ENCODE measurements around the gene IL1RAP.

The IL1RAP gene

DNA sequence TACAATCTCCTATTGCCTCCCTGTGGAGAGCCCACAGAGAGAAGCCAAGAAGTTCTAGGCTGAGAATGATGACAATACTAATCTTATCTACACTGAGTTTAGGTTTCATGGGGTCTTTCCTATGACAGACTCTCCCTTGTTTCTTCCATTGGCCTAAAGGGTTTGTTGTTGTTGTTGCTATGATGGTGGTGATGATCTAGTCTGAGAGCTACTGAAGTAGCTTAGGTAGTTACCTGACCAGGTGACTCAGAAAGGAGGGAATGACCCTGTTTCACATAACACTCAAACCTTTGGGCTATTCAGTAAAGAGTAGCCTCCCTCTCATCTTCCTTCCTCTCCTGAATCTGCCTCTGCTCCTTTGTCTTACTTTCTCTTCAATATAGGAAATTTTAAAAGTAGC lies 178.4 kb downstream of the IL1RAP start:
- TF ChIP-seq, protein P1, sequence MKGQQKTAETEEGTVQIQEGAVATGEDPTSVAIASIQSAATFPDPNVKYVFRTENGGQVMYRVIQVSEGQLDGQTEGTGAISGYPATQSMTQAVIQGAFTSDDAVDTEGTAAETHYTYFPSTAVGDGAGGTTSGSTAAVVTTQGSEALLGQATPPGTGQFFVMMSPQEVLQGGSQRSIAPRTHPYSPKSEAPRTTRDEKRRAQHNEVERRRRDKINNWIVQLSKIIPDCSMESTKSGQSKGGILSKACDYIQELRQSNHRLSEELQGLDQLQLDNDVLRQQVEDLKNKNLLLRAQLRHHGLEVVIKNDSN (IDR thresholded peaks at IDR 0.05): peak; percentile 41
- TF ChIP-seq EGR1 (IDR thresholded peaks at IDR 0.05): no peak

DNA sequence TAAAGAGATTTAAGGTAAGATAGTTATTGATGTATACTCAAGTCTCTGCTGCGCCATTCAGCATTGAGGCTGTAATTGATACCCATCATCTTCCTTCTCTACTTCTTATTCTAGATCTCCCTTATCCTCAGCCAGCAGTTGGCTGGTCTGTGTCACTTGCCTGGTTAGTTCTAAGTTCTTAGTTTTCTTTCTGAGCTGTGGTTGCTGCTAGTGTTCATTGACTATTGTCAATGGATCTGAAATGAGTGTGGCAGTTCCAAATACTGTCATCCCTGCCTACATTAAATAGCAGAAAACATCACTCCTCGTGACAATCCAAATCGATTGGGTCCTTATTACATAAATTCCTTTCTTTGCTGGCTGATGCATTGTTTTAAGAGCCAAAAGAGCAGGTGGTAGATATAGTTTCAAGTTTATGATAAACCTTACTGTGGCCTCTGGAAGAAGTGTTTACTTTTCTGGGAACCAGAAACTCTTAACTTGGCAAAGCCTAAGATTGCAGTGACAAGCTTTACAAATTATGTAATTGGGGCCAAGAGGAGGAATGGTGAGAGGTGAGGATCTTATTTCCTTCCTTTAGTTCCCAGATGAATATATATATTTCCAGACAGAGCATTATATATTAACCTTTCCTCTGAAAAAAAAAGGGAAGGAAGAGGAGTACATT lies 180.6 kb downstream of the IL1RAP start:
- no peak for TF ChIP-seq NFIC (IDR thresholded peaks at IDR 0.05)
- TF ChIP-seq FOXM1 (IDR thresholded peaks at IDR 0.05; ENCODE audit: borderline replicate concordance, low read depth): no peak
- TF ChIP-seq YY1 (IDR thresholded peaks at IDR 0.05; ENCODE audit: low read depth): no peak
- TF ChIP-seq TEAD4 (IDR thresholded peaks at IDR 0.05): no peak
- TF ChIP-seq, protein P2, sequence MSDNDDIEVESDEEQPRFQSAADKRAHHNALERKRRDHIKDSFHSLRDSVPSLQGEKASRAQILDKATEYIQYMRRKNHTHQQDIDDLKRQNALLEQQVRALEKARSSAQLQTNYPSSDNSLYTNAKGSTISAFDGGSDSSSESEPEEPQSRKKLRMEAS (IDR thresholded peaks at IDR 0.05): no peak

DNA sequence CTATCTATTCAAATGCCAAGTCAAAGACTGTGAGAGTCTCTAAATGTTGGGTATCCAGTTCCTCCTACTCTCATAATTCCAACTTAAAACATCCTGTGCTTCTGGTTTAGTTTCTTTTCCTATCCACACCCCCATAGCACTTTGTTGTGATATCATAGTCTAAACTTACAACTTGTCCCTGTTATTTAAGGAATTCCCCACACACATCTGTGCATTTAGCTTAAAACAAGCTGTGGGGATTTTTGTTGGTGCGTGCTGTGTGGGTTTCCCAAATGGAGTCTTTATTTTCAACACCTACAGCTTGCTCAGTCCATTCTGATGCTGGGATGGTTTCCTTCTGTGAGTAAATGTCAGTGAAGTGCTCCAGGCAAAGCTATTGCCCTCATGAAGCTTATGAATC lies 181.3 kb downstream of the IL1RAP start:
- no peak for TF ChIP-seq NFIC (IDR thresholded peaks at IDR 0.05)
- TF ChIP-seq TCF12 (IDR thresholded peaks at IDR 0.05; ENCODE audit: low read depth): no peak
- TF ChIP-seq RAD21 (IDR thresholded peaks at IDR 0.05; ENCODE audit: low read depth): no peak
- TF ChIP-seq, protein P1 (IDR thresholded peaks at IDR 0.05): no peak
- TF ChIP-seq FOXM1 (IDR thresholded peaks at IDR 0.05; ENCODE audit: borderline replicate concordance, low read depth): no peak
- no peak for TF ChIP-seq EP300 (IDR thresholded peaks at IDR 0.05; ENCODE audit: borderline replicate concordance)
- no peak for TF ChIP-seq YY1 (IDR thresholded peaks at IDR 0.05; ENCODE audit: low read depth)
- TF ChIP-seq, protein P2 (IDR thresholded peaks at IDR 0.05): no peak
- no peak for TF ChIP-seq TAF1 (IDR thresholded peaks at IDR 0.05; ENCODE audit: low read depth)
- no peak for TF ChIP-seq EGR1 (IDR thresholded peaks at IDR 0.05)
- TF ChIP-seq CEBPB (IDR thresholded peaks at IDR 0.05): no peak
- TF ChIP-seq CREB1 (IDR thresholded peaks at IDR 0.05; ENCODE audit: low read depth): no peak

DNA sequence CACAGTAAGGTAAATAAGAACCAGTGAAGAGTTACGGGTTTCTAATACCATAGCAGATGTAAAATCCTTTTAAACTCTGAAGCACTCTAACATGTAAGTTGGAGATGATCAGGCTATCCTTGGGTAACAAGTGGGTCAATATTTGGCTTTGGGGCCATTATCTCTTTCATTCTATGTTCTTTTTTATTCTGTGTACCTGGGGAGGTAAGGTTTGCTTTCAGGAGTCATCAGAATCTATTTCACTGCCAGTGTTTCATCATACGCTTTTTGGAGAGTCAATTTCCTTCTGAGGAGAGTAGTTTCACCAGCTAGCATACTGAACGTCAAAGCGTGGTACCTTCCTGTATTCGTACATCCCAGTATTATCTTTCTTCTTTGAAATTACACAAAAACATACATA lies 182.1 kb downstream of the IL1RAP start:
- TF ChIP-seq FOXM1 (IDR thresholded peaks at IDR 0.05; ENCODE audit: borderline replicate concordance, low read depth) (no peak), YY1 (IDR thresholded peaks at IDR 0.05; ENCODE audit: low read depth) (no peak), TAF1 (IDR thresholded peaks at IDR 0.05; ENCODE audit: low read depth) (no peak), RAD21 (IDR thresholded peaks at IDR 0.05; ENCODE audit: low read depth) (no peak), EP300 (IDR thresholded peaks at IDR 0.05; ENCODE audit: borderline replicate concordance) (no peak), TEAD4 (IDR thresholded peaks at IDR 0.05) (no peak), CREB1 (IDR thresholded peaks at IDR 0.05; ENCODE audit: low read depth) (no peak), EGR1 (IDR thresholded peaks at IDR 0.05) (no peak), CEBPB (IDR thresholded peaks at IDR 0.05) (no peak), TCF12 (IDR thresholded peaks at IDR 0.05; ENCODE audit: low read depth) (no peak), NFIC (IDR thresholded peaks at IDR 0.05) (no peak), ZBTB7A (IDR thresholded peaks at IDR 0.05; ENCODE audit: low read depth) (no peak)
- TF ChIP-seq, protein P1 (IDR thresholded peaks at IDR 0.05): no peak
- TF ChIP-seq, protein P2 (IDR thresholded peaks at IDR 0.05): no peak
- TF ChIP-seq, protein P3, sequence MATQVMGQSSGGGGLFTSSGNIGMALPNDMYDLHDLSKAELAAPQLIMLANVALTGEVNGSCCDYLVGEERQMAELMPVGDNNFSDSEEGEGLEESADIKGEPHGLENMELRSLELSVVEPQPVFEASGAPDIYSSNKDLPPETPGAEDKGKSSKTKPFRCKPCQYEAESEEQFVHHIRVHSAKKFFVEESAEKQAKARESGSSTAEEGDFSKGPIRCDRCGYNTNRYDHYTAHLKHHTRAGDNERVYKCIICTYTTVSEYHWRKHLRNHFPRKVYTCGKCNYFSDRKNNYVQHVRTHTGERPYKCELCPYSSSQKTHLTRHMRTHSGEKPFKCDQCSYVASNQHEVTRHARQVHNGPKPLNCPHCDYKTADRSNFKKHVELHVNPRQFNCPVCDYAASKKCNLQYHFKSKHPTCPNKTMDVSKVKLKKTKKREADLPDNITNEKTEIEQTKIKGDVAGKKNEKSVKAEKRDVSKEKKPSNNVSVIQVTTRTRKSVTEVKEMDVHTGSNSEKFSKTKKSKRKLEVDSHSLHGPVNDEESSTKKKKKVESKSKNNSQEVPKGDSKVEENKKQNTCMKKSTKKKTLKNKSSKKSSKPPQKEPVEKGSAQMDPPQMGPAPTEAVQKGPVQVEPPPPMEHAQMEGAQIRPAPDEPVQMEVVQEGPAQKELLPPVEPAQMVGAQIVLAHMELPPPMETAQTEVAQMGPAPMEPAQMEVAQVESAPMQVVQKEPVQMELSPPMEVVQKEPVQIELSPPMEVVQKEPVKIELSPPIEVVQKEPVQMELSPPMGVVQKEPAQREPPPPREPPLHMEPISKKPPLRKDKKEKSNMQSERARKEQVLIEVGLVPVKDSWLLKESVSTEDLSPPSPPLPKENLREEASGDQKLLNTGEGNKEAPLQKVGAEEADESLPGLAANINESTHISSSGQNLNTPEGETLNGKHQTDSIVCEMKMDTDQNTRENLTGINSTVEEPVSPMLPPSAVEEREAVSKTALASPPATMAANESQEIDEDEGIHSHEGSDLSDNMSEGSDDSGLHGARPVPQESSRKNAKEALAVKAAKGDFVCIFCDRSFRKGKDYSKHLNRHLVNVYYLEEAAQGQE (IDR thresholded peaks at IDR 0.05; ENCODE audit: low read depth): no peak

DNA sequence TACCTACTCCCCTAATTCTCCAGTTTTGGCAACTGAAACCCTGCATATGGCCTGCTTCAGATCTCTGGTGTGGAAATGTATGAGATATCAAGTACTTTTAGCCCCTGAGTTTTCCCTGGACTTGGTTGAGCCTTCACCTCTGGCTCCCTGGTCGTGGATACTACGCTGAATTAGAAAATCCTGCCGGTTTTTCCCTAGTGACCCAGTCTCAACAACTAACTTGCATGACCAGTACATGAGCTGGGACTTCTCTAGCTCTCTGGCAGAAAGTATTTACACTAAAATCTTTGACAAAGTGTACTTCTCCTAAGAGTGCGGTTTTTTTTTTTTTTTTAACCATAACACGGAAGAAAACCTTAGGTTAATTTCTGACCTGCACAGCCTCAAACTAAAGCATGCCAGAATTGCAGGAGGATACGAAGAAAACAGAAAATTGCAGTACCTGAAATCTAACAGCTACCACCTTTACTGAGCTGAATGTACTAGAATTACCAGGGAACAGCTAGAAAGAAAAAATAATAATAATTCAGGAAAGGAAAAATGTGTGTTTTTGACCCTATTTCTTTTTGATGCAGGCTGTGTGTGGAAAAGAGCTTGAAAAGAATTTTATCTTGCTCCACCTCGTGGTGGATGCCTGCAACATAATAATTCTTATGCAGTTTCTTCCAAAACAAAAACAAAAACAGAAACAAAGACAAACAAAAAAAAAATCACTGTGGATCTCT lies 183.1 kb downstream of the IL1RAP start:
- no peak for TF ChIP-seq TAF1 (IDR thresholded peaks at IDR 0.05; ENCODE audit: low read depth)
- peak; percentile 56 for TF ChIP-seq RAD21 (IDR thresholded peaks at IDR 0.05; ENCODE audit: low read depth)

DNA sequence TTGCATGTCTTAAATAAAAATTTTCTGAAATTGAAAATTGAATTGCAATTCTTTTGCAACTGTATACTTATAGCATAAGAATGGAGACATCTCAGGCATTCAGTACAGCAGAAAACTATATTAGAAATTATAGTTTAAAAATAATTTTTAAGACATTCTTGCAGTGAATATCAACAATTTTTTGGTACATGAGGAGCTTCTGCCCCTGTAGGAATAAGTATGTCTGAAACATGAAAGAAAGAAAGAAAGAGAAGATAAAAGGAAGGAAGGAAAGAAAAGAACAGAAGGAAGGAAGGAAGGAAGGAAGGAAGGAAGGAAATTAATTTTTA lies 183.6 kb downstream of the IL1RAP start:
- no peak for TF ChIP-seq EP300 (IDR thresholded peaks at IDR 0.05; ENCODE audit: borderline replicate concordance)
- TF ChIP-seq, protein P2 (IDR thresholded peaks at IDR 0.05): no peak
- TF ChIP-seq ZBTB7A (IDR thresholded peaks at IDR 0.05; ENCODE audit: low read depth): no peak
- no peak for TF ChIP-seq NFIC (IDR thresholded peaks at IDR 0.05)
- TF ChIP-seq TCF12 (IDR thresholded peaks at IDR 0.05; ENCODE audit: low read depth): no peak
- TF ChIP-seq RAD21 (IDR thresholded peaks at IDR 0.05; ENCODE audit: low read depth): no peak
- TF ChIP-seq, protein P3 (IDR thresholded peaks at IDR 0.05; ENCODE audit: low read depth): no peak
- no peak for TF ChIP-seq YY1 (IDR thresholded peaks at IDR 0.05; ENCODE audit: low read depth)
- TF ChIP-seq, protein P1 (IDR thresholded peaks at IDR 0.05): no peak
- no peak for TF ChIP-seq TEAD4 (IDR thresholded peaks at IDR 0.05)
- TF ChIP-seq FOXM1 (IDR thresholded peaks at IDR 0.05; ENCODE audit: borderline replicate concordance, low read depth): no peak
- TF ChIP-seq CREB1 (IDR thresholded peaks at IDR 0.05; ENCODE audit: low read depth): no peak
- no peak for TF ChIP-seq CEBPB (IDR thresholded peaks at IDR 0.05)
- TF ChIP-seq EGR1 (IDR thresholded peaks at IDR 0.05): no peak
- TF ChIP-seq TAF1 (IDR thresholded peaks at IDR 0.05; ENCODE audit: low read depth): no peak

Data from Ishikawa (cell line).